ENCODE results near the gene MAP2K1.

GRCh38 chr15:66505818-66506217 lies 119.1 kb downstream of the MAP2K1 start:
- no peak for TF ChIP-seq CTCF (IDR thresholded peaks at IDR 0.05)
- no peak for TF ChIP-seq POLR2A (IDR thresholded peaks at IDR 0.05)
